PFSK-1 (cell line): ENCODE measurements around the gene NLK.

Experiments
- FOXP2 ChIP-seq: optimal IDR thresholded peaks from 2 replicates; pipeline ENCODE3; 2011; ENCODE audit warnings: borderline replicate concordance, control low read depth, inconsistent platforms; ENCODE audit not compliant: insufficient read depth; ENCODE audit errors: extremely low read length, extremely low read depth
- POLR2AphosphoS5 ChIP-seq: IDR thresholded peaks from 2 replicates; pipeline ENCODE4 v1.6.1; 2012; ENCODE audit warnings: low read depth, mild to moderate bottlenecking, control low read depth, low read length, moderate library complexity
- TAF1 ChIP-seq: IDR thresholded peaks from 2 replicates; pipeline ENCODE4 v1.6.1; 2012; ENCODE audit warnings: low read length, control low read depth, borderline replicate concordance; ENCODE audit not compliant: insufficient read depth
- TF ChIP-seq, protein P1 (sequence below), 2 experiments: IDR thresholded peaks; 2 replicates each; pipeline versions ENCODE4 v1.6.1 to v1.8.0; 2011 to 2012; ENCODE audit warnings: low read depth in 2 of 2, low read length in 2 of 2, control low read depth in 1 of 2, inconsistent platforms in 1 of 2, mild to moderate bottlenecking in 1 of 2, moderate library complexity in 1 of 2; ENCODE audit not compliant: insufficient read depth in 1 of 2

DNA sequence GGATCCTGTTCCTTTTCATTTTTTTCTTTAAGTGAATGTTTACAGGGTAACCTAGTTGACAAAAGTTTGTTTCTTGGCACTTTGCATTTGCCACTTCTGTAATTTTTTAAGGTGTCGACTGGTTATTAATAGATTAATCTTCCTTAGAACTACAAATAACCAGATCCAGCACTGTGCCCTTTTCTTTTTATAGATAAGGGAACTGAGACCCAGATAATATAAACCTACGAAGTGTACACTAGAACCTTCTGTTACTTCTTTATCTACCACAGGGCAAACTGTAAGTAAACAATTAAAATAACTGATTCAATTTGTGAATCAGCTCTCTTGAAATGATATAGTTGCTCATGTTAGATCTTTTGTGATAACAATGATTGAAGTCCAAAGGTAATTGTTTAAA is 55.4 kb downstream of the NLK start:
- TF ChIP-seq POLR2AphosphoS5 (no peak), TAF1 (no peak), FOXP2 (no peak)
- TF ChIP-seq, protein P1, sequence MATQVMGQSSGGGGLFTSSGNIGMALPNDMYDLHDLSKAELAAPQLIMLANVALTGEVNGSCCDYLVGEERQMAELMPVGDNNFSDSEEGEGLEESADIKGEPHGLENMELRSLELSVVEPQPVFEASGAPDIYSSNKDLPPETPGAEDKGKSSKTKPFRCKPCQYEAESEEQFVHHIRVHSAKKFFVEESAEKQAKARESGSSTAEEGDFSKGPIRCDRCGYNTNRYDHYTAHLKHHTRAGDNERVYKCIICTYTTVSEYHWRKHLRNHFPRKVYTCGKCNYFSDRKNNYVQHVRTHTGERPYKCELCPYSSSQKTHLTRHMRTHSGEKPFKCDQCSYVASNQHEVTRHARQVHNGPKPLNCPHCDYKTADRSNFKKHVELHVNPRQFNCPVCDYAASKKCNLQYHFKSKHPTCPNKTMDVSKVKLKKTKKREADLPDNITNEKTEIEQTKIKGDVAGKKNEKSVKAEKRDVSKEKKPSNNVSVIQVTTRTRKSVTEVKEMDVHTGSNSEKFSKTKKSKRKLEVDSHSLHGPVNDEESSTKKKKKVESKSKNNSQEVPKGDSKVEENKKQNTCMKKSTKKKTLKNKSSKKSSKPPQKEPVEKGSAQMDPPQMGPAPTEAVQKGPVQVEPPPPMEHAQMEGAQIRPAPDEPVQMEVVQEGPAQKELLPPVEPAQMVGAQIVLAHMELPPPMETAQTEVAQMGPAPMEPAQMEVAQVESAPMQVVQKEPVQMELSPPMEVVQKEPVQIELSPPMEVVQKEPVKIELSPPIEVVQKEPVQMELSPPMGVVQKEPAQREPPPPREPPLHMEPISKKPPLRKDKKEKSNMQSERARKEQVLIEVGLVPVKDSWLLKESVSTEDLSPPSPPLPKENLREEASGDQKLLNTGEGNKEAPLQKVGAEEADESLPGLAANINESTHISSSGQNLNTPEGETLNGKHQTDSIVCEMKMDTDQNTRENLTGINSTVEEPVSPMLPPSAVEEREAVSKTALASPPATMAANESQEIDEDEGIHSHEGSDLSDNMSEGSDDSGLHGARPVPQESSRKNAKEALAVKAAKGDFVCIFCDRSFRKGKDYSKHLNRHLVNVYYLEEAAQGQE (IDR thresholded peaks at IDR 0.05; ENCODE audit: insufficient read depth in 1 of 2, low read depth in 2 of 2, low read length in 2 of 2): no peak
